ENCODE measurements around the gene CLN3. TPM values are rescaled to one million over a fixed set of nuclear protein-coding genes. Genes with fewer than 3 reads are reported as not detected.
"Not testable (repeated sequence)": the region's sequence is repeated elsewhere in the genome, so short reads cannot be mapped to it uniquely, and the experiment has no call there.

The CLN3 gene
- total RNA-seq, 2 experiments from 2014 or later, result 9.9 to 10.4 TPM

GRCh38 chr16:28496844-28497243 lies 5.0 kb upstream of the CLN3 start:
- DNase-seq, result no peak
- peaks cover 40% of the 10 kb centered on the region for H3K4me1 Mint-ChIP-seq (ENCODE audit: low read depth)
- CTCF ChIA-PET, result no interaction called here
- H3K27ac Mint-ChIP-seq, result no peak overlapping the region
- no peaks in the 10 kb centered on the region for H3K36me3 Mint-ChIP-seq (ENCODE audit: low read depth)
- no peaks in the 10 kb centered on the region for H3K27me3 Mint-ChIP-seq (ENCODE audit: low read depth)
- H3K9me3 Mint-ChIP-seq, result no peaks in the 10 kb centered on the region
- H3K4me3 Mint-ChIP-seq, result no peak overlapping the region
- intact Hi-C loops (cut with micrococcal nuclease), result loop anchor here (5.0 kb wide), 1 partner anchor 40 kb away; the partner anchor contains the start of gene NUPR1

- Mint-ChIP-seq H3K36me3 (ENCODE audit: low read depth) (no peaks in the 10 kb centered on the region), H3K4me3 (no peak overlapping the region), H3K9me3 (no peaks in the 10 kb centered on the region), H3K4me1 (ENCODE audit: low read depth) (peaks cover 44% of the 10 kb centered on the region), H3K27ac (peak overlapping the region; percentile 99), H3K27me3 (ENCODE audit: low read depth) (no peaks in the 10 kb centered on the region)
- DNase-seq, result no peak
- CTCF ChIA-PET, result interaction anchor here (0.6 kb wide), 1 partner anchor 13 kb away, joined by 3 read pairs; no protein-coding TSS in a partner anchor
- intact Hi-C loops (cut with micrococcal nuclease), result loop anchor here (5.0 kb wide), 1 partner anchor 41 kb away; the partner anchor contains the start of gene NUPR1
Measured at GRCh38 chr16:28495795-28496749, 4.2 kb upstream of the CLN3 start.

DNA sequence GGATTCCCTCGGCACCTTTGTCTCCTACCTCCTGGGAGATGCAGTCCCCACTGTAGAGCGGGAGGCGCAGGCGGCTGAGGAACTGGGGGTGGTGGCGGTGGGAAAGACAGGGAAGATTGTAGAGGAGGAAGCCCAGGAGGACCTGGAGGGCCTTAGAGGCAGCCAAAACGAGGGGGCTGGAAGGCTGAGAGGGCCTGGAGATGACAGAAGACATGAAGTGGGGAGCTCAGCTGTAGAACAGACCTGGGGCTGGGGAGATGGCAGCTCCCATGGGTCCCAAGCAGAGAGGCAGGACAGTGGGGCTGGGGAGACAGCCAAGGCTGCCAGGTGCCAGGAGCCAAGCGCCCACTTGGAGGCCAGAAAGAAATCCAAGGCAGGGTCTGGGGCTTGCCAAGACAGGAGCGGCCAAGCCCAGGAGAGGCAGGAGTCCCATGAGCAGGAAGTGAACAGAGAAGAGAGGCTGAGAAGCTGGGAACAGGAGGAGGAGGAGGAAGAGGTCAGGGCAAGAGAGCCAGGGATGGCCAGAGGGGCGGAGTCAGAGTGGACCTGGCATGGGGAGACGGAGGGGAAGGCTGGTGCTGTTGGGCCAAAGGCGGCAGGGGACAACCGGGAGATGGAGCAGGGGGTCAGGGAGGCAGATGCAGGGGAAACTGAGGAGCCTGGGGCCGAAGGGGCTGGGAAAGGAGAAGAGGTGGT lies 3.4 kb upstream of the CLN3 start:
- H3K9me3 Mint-ChIP-seq, result no peaks in the 10 kb centered on the region
- peak overlapping the region; percentile 99 for H3K27ac Mint-ChIP-seq
- CTCF ChIA-PET, result interaction anchor here (0.6 kb wide), 1 partner anchor 13 kb away, joined by 3 read pairs; no protein-coding TSS in a partner anchor
- intact Hi-C loops (cut with micrococcal nuclease), result loop anchor here (5.0 kb wide), 1 partner anchor 42 kb away; the partner anchor contains the start of gene NUPR1
- H3K36me3 Mint-ChIP-seq (ENCODE audit: low read depth), result no peaks in the 10 kb centered on the region
- H3K27me3 Mint-ChIP-seq (ENCODE audit: low read depth), result no peaks in the 10 kb centered on the region
- DNase-seq, result no peak
- H3K4me1 Mint-ChIP-seq (ENCODE audit: low read depth), result peaks cover 45% of the 10 kb centered on the region
- H3K4me3 Mint-ChIP-seq, result peak overlapping the region; percentile 97

DNA sequence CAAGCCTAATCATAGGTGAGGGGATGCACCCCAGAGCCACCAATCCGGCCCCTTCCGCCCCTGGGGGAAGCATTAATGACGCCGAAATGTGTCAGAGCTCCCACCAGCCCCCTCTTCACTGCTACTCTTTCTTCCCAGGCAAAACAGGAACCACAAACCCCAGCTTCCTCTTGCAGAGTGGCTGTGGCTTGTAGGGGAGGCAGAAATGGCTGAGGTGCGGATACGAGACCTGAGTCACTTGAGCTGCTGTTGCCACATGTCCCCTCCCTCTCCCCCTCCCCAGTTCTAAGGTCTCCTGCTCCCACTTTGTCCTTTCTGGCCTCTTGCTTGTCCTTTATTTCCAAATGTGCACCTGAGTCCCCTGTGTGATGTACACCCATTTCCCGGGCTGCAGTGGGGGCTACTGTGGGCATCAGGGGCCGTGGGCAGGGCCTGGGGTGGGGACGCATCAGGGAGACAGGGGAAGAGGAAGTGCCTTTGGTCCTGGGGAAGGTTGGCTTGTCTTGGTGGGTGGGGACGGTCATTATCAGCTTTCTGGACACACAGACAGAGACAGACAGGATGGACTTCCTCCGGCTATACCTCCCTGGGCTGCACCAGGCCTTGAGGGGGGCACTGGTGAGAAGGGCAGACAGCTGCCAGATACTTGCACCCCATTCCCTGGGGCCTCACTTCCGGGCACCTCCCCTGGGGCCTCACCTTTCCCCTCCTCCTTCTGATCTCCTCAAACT lies 2.4 kb upstream of the CLN3 start, which contains the start of gene APOBR:
APOBR (plus strand) TSS at position 523 of the 731 bp plus-strand sequence; CDS start at position 562, 39 bp downstream.
- Mint-ChIP-seq H3K27me3 (ENCODE audit: low read depth) (no peaks in the 10 kb centered on the region), H3K36me3 (ENCODE audit: low read depth) (no peaks in the 10 kb centered on the region), H3K27ac (peak within 1 kb of the TSS; percentile 99), H3K4me1 (ENCODE audit: low read depth) (peaks cover 47% of the 10 kb centered on the region), H3K9me3 (no peaks in the 10 kb centered on the region), H3K4me3 (peak within 1 kb of the TSS; percentile 97)
- peak; percentile 96 for DNase-seq
- intact Hi-C loops (cut with micrococcal nuclease), result no loop called here
- CTCF ChIA-PET, result interaction anchor here (0.6 to 1.0 kb wide), 2 partner anchors 22 to 60 kb away, joined by 3 to 5 read pairs; partner anchors contain the start of gene SGF29

GRCh38 chr16:28492511-28492910 lies 637 bp upstream of the CLN3 start:
- CTCF ChIA-PET, result interaction anchor here (0.6 kb wide), 3 partner anchors 9 to 335 kb away, joined by 3 to 4 read pairs (median 3); no protein-coding TSS in a partner anchor
- Mint-ChIP-seq H3K27ac (peak overlapping the region; percentile 99), H3K9me3 (no peaks in the 10 kb centered on the region), H3K4me3 (peak overlapping the region; percentile 97), H3K36me3 (ENCODE audit: low read depth) (no peaks in the 10 kb centered on the region), H3K4me1 (ENCODE audit: low read depth) (peaks cover 52% of the 10 kb centered on the region), H3K27me3 (ENCODE audit: low read depth) (no peaks in the 10 kb centered on the region)
- intact Hi-C loops (cut with micrococcal nuclease), result no loop called here
- peak; percentile 24 for DNase-seq

DNA sequence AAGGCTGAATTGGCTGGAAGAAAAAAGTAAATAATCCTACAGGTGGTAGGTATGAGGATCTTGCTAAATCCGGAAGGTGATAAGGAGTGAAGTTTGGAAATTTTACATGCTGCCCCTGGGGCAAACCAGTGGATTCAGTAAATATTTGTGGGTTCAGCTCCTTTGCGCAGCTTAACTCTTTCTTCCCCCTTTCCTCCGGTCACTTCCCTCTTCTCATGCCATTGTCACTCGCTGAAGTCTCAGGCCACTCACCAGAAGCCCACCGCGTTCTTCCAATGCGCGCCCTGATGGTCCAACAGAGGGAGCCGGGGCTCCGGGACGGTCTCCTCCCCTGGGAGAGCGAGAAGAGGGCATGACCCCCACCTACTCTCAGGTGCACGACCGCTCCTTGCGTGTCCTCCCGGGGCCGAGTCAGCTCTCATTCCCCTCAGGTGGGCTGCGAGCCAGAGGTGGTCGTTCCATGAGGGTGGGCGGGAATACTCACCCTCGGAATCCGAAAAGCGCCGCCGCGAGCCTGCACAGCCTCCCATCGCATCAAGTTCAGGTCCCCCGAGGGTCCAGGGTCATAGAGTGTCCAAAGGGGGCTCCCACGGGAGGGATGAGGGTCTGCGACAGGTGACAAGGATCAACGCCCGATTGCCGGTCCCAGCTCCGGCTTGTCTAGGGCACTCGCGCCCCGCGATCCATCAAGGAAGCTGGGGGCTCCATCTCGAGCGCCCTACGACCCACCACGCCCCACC lies 474 bp downstream of the CLN3 start:
- no peaks in the 10 kb centered on the region for H3K9me3 Mint-ChIP-seq
- H3K4me3 Mint-ChIP-seq, result peak overlapping the region; percentile 97
- H3K27ac Mint-ChIP-seq, result peak overlapping the region; percentile 99
- peak; percentile 26 for DNase-seq
- CTCF ChIA-PET, result interaction anchor here (0.6 to 1.5 kb wide), 8 partner anchors 10 to 472 kb away, joined by 3 to 5 read pairs (median 3); no protein-coding TSS in a partner anchor
- H3K4me1 Mint-ChIP-seq (ENCODE audit: low read depth), result peaks cover 51% of the 10 kb centered on the region
- H3K36me3 Mint-ChIP-seq (ENCODE audit: low read depth), result peaks cover 2% of the 10 kb centered on the region
- no peaks in the 10 kb centered on the region for H3K27me3 Mint-ChIP-seq (ENCODE audit: low read depth)
- intact Hi-C loops (cut with micrococcal nuclease), result no loop called here

DNA sequence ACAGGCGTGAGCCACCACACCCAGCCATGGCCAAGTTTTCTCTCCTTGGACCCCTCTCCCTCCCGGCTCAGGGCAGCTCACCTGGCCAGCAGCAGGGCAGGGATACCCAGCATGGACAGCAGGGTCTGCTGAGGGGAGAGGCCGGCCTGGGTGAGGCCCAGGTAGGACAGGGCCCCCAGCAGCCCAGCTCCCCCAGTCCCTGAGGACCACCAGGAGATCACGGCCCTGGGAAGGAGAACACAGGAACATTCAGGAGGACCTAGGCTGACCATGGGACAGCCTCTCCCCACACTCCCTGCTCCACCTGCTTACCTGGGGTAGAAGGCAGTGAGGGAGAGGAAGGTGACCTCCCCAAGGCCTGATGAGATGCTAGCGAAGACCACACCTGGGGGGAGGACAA lies 5.6 kb downstream of the CLN3 start:
- peaks cover 13% of the 10 kb centered on the region for H3K4me1 Mint-ChIP-seq (ENCODE audit: low read depth)
- H3K27me3 Mint-ChIP-seq (ENCODE audit: low read depth), result no peaks in the 10 kb centered on the region
- H3K9me3 Mint-ChIP-seq, result no peaks in the 10 kb centered on the region
- no peak overlapping the region for H3K4me3 Mint-ChIP-seq
- intact Hi-C loops (cut with micrococcal nuclease), result no loop called here
- CTCF ChIA-PET, result no interaction called here
- no peak overlapping the region for H3K27ac Mint-ChIP-seq
- H3K36me3 Mint-ChIP-seq (ENCODE audit: low read depth), result peaks cover 2% of the 10 kb centered on the region
- DNase-seq, result no peak

DNA sequence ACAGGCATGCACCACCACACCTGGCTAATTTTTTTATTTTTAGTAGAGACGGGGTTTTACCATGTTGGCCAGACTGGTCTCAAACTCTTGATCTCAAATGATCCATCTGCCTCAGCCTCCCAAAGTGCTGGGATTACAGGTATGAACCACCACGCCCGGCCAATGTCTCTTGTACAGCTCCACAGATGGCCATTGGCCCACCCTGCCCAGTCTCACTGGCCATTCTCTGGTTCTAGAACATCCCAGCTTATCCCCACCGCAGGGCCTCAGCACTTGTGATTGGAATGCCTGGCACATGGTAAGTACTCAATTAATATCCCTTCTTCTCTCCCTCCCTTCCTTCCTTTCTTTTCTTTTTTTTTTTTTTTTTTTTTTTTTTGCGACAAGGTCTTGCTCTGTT lies 8.5 kb downstream of the CLN3 start:
- H3K9me3 Mint-ChIP-seq; H3K27ac Mint-ChIP-seq; H3K27me3 Mint-ChIP-seq (ENCODE audit: low read depth); H3K36me3 Mint-ChIP-seq (ENCODE audit: low read depth); DNase-seq; intact Hi-C loops (cut with micrococcal nuclease); H3K4me1 Mint-ChIP-seq (ENCODE audit: low read depth); H3K4me3 Mint-ChIP-seq: not testable (repeated sequence)
- CTCF ChIA-PET, result interaction anchor here (0.6 kb wide), 1 partner anchor 80 kb away, joined by 4 read pairs; no protein-coding TSS in a partner anchor

GRCh38 chr16:28482026-28482425 lies 9.8 kb downstream of the CLN3 start:
- no peak for DNase-seq
- no peak overlapping the region for H3K4me3 Mint-ChIP-seq
- intact Hi-C loops (cut with micrococcal nuclease), result no loop called here
- CTCF ChIA-PET, result interaction anchor here (0.9 kb wide), 1 partner anchor 9 kb away, joined by 3 read pairs; no protein-coding TSS in a partner anchor
- no peaks in the 10 kb centered on the region for H3K9me3 Mint-ChIP-seq
- H3K27ac Mint-ChIP-seq, result no peak overlapping the region
- H3K4me1 Mint-ChIP-seq (ENCODE audit: low read depth), result no peaks in the 10 kb centered on the region
- H3K27me3 Mint-ChIP-seq (ENCODE audit: low read depth), result no peaks in the 10 kb centered on the region
- peaks cover 2% of the 10 kb centered on the region for H3K36me3 Mint-ChIP-seq (ENCODE audit: low read depth)

DNA sequence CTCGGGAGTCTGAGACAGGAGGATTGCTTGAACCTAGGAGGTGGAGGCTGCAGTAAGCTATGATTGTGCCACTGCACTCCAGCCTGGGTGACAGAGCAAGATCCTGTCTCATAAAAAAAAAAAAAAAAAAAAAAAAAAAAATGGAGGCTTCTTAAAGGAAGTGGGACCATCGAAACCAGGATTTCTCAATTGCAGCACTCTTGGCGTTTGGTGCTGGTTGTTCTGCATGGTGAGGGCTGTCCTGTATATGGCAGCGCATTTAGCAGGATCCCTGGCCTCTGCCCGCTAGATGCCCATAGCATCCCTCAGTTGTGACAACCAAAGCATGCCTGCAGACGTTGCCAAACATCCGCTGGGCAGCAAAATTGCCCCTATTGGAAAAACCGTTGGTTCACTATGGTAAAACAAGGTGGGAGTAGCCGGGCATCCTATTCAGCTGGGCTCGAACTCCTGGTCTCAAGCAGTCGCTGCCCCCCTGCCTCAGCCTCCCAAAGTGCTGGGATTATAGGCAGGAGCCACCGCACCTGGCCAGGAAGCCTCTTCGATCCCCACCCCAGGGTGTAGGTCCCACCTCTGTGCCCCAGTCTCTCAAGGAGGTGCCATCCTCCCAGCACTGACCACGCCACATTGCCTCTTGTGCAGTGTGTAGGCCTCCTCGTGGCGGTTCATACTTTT lies 13.2 kb downstream of the CLN3 start:
- H3K27ac Mint-ChIP-seq, result no peak overlapping the region
- no peaks in the 10 kb centered on the region for H3K27me3 Mint-ChIP-seq (ENCODE audit: low read depth)
- H3K4me1 Mint-ChIP-seq (ENCODE audit: low read depth), result peaks cover 2% of the 10 kb centered on the region
- peaks cover 11% of the 10 kb centered on the region for H3K36me3 Mint-ChIP-seq (ENCODE audit: low read depth)
- CTCF ChIA-PET, result no interaction called here
- DNase-seq, result no peak
- intact Hi-C loops (cut with micrococcal nuclease), result no loop called here
- no peaks in the 10 kb centered on the region for H3K9me3 Mint-ChIP-seq
- H3K4me3 Mint-ChIP-seq, result no peak overlapping the region
